OCI-LY7 (cell line): ENCODE measurements around the gene KCNMA1.

Experiments
- EZH2phosphoT487 ChIP-seq: fragments of 200-600 bp; sonication (generic); IDR thresholded peaks from 2 replicates; pipeline ENCODE4 v1.6.1; 2018; ENCODE audit warnings: low read depth, borderline replicate concordance, mild to moderate bottlenecking, mixed run types, antibody characterized with exemption, low read length, moderate library complexity, mixed read lengths
- TF ChIP-seq, protein P1 (sequence below): fragments of 200-600 bp; sonication (generic); conservative IDR thresholded peaks from 2 replicates; pipeline ENCODE4 v1.5.1; 2014; ENCODE audit warnings: mild to moderate bottlenecking, antibody characterized with exemption, low read length, moderate library complexity, mixed read lengths

DNA sequence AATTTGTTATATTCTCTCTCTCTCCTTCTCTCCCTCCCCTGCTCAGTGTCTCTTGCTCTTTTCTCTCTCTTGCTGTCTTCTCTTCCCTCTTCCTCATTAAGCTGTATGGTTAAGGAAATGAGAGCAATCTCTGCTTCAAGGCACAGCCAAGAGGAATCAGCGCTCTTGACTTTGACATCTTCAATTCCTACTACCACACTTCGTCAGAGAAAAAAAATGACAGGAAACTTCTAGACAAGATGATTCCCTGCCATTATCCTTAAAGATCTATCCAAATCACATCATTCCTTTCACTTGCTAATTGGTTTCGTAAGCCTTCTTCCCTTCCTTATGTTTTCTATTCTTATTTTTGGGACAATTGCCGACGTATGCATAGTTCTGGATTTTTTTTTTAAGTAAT is 425.0 kb downstream of the KCNMA1 start:
- TF ChIP-seq, protein P1, sequence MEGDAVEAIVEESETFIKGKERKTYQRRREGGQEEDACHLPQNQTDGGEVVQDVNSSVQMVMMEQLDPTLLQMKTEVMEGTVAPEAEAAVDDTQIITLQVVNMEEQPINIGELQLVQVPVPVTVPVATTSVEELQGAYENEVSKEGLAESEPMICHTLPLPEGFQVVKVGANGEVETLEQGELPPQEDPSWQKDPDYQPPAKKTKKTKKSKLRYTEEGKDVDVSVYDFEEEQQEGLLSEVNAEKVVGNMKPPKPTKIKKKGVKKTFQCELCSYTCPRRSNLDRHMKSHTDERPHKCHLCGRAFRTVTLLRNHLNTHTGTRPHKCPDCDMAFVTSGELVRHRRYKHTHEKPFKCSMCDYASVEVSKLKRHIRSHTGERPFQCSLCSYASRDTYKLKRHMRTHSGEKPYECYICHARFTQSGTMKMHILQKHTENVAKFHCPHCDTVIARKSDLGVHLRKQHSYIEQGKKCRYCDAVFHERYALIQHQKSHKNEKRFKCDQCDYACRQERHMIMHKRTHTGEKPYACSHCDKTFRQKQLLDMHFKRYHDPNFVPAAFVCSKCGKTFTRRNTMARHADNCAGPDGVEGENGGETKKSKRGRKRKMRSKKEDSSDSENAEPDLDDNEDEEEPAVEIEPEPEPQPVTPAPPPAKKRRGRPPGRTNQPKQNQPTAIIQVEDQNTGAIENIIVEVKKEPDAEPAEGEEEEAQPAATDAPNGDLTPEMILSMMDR, result no peak
- TF ChIP-seq EZH2phosphoT487, result no peak
